ENCODE results near the gene ACTR10.

- TF ChIP-seq CTCF (IDR thresholded peaks at IDR 0.05 in 2 of 3, conservative IDR thresholded peaks at IDR 0.05 in 1 of 3; ENCODE audit: insufficient read depth in 2 of 3, low read depth in 1 of 3, low read length in 3 of 3) (no peak), KLF10 (CRISPR knock-in tag; IDR thresholded peaks at IDR 0.05) (no peak), UBTF (IDR thresholded peaks at IDR 0.05; ENCODE audit: borderline replicate concordance in 1 of 2, low read depth in 2 of 2, low read length in 2 of 2) (no peak), E2F1 (CRISPR knock-in tag; IDR thresholded peaks at IDR 0.05) (no peak), PREB (CRISPR knock-in tag; IDR thresholded peaks at IDR 0.05) (no peak), ZNF121 (CRISPR knock-in tag; conservative IDR thresholded peaks at IDR 0.05) (no peak)
Observed at GRCh38 chr14:58167891-58168290, 32.1 kb upstream of the ACTR10 start.
